Lower leg skin (tissue), 4 donors: ENCODE data around the gene CSMD2. TPM values are rescaled to one million over a fixed set of nuclear protein-coding genes. Genes with fewer than 3 reads are reported as not detected.

Experiments used
- DNase-seq, 2 donors: peaks; one replicate each; pipeline ENCODE4 v3.0.0-alpha.2; 2019; ENCODE audit warnings: low spot score in 2 of 2
- H3K4me3 ChIP-seq: fragments of 200-600 bp; sonication (generic); 2 replicates; pipeline ENCODE4 v1.5.1; 2017; ENCODE audit warnings: mild to moderate bottlenecking, low read depth; ENCODE audit not compliant: poor library complexity, severe bottlenecking
- CTCF ChIP-seq, 3 donors: fragments of 450-650 bp; IDR thresholded peaks; one replicate each; pipeline ENCODE4 v1.5.1; 2016; ENCODE audit warnings: antibody characterized with exemption in 3 of 3, mild to moderate bottlenecking in 3 of 3, moderate library complexity in 2 of 3
- POLR2A ChIP-seq, 2 donors: fragments of 450-650 bp; IDR thresholded peaks; one replicate each; pipeline ENCODE4 v1.6.1; 2016 to 2017; ENCODE audit warnings: antibody characterized with exemption in 2 of 2, mild to moderate bottlenecking in 1 of 2, moderate library complexity in 1 of 2
- WGBS, 2 donors: methylation state at CpG; one replicate each; pipeline ENCODE4 v1.1.5; 2018; 5-methylcytosine and 5-hydroxymethylcytosine counted together
- intact Hi-C: fragments of 100-400 bp; cut with DNase I; formaldehyde crosslinking; loops from one replicate; pipeline ENCODE4 v1.15.0; 2023; ENCODE audit warnings: low total_unique reads
- total RNA-seq, 4 donors: library from RNA; depleted of rRNA; stranded (reverse); fragments of >200 nt; gene quantifications; one replicate each; pipeline ENCODE4 v1.1.0, GENCODE V29; 2016

Gene CSMD2
- total RNA-seq, 4 donors from 2014 or later = 0.11 to 1.0 TPM; not detected in 2

- no peak for TF ChIP-seq POLR2A (IDR thresholded peaks at IDR 0.05)
- TF ChIP-seq CTCF (IDR thresholded peaks at IDR 0.05) = no peak
- H3K4me3 ChIP-seq = no peak overlapping the region
- intact Hi-C loops = no loop called here
- no peak for DNase-seq
Observed at GRCh38 chr1:33872275-33872674, 292.8 kb downstream of the CSMD2 start.

- no peak overlapping the region for H3K4me3 ChIP-seq
- no peak for TF ChIP-seq POLR2A (IDR thresholded peaks at IDR 0.05)
- no peak for TF ChIP-seq CTCF (IDR thresholded peaks at IDR 0.05)
- intact Hi-C loops = no loop called here
- no peak for DNase-seq
- 88 to 100% methylated on average over 1 of the region's 1 CpG for WGBS, 2 donors
Observed at GRCh38 chr1:33867684-33868083, 297.3 kb downstream of the CSMD2 start.

GRCh38 chr1:33866281-33866680, 298.7 kb downstream of the CSMD2 start:
- intact Hi-C loops = no loop called here
- no peak for DNase-seq
- H3K4me3 ChIP-seq = no peak overlapping the region
- no peak for TF ChIP-seq CTCF (IDR thresholded peaks at IDR 0.05)
- TF ChIP-seq POLR2A (IDR thresholded peaks at IDR 0.05) = no peak
- 28 to 30% methylated on average over 6 of the region's 6 CpGs for WGBS, 2 donors

GRCh38 chr1:33864460-33865389, 300.3 kb downstream of the CSMD2 start:
- intact Hi-C loops = no loop called here
- no peak for TF ChIP-seq CTCF (IDR thresholded peaks at IDR 0.05)
- WGBS, 2 donors = 77% methylated on average over 14 of the region's 14 CpGs
- no peak for DNase-seq
- H3K4me3 ChIP-seq = no peak overlapping the region

- DNase-seq = no peak
- no peak within 1 kb of the TSS for H3K4me3 ChIP-seq
- intact Hi-C loops = no loop called here
- TF ChIP-seq CTCF (IDR thresholded peaks at IDR 0.05) = no peak
- TF ChIP-seq POLR2A (IDR thresholded peaks at IDR 0.05) = no peak
- WGBS, 2 donors = 78 to 92% methylated on average over 3 of the region's 3 CpGs
Observed at GRCh38 chr1:33863779-33864178, 301.3 kb downstream of the CSMD2 start, which contains the start of gene HMGB4. Gene HMGB4, plus strand, starts transcription at chr1:33864079. Its CDS starts 113 bp downstream, at chr1:33864192.
